ENCODE results near the gene MVP.
A peak's percentile ranks its signal among the peaks of the same experiment; 100 is the strongest.
"Not testable (repeated sequence)": the region's sequence is repeated elsewhere in the genome, so short reads cannot be mapped to it uniquely, and the experiment has no call there.

MVP gene

DNA sequence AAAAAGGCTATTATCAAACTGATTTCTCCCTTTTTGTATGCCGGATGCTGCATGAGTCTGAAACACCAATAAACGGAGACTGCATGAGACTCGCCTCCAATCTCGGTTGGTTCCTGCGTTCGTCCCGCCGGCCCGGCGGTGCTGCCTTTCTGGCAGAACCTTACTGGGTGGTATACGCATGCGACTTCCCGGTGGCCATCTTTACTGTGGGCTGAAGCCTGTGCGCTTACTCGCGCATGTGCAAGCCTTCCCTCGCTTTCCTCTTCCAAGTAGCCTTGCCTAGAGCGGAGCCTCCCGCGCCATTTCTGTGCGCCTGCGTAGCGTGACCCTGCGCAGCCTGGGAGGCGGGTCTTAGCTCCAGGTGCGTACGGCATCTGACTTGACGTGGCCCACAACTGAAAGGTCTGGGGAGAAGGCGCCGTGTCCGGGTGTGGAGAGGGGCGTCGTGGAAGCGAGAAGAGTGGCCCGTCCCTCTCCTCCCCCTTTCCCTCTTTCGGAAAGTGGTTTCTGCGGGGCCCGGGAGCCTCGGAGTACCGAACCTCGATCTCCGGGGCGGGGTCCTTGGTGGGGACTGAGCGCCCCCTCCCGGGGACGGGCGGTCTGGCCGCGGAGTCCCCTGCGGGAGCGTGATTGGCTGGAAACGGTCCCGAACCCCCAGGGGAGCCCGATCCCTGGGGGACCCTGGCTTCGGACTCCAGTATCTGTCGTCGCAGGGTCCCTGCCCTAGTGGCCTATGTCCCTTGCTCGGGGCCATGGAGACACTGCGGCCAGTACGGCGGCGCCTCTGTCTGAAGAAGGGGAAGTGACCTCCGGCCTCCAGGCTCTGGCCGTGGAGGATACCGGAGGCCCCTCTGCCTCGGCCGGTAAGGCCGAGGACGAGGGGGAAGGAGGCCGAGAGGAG is 4.2 kb upstream of the MVP start, which contains the start of gene PAGR1:
TSS of gene PAGR1 (plus strand) at position 360 of the 901 bp plus-strand sequence. CDS start at position 734, 374 bp downstream.
- peak; percentile 54 for DNase-seq

DNA sequence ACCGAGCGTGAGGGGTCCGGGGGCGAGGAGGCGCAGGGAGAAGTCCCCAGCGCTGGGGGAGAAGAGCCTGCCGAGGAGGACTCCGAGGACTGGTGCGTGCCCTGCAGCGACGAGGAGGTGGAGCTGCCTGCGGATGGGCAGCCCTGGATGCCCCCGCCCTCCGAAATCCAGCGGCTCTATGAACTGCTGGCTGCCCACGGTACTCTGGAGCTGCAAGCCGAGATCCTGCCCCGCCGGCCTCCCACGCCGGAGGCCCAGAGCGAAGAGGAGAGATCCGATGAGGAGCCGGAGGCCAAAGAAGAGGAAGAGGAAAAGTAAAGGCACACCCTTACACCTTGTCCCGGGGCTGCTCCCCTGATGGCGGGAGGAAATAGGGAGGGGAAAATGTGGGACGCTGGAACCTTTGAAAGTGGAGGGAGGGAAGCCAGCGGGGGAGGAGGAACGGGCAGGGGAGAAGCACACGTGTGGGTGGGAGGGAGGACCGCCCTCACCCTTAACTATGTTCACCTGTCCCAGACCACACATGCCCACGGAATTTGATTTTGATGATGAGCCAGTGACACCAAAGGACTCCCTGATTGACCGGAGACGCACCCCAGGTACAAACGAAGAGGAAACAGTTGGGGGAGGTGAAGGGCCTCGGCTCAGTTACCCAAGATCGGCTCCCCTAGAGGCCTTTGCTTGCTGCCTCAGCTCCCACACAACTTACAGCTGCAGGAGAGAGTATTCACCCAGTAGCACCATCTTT is 3.4 kb upstream of the MVP start:
- no peak for DNase-seq

DNA sequence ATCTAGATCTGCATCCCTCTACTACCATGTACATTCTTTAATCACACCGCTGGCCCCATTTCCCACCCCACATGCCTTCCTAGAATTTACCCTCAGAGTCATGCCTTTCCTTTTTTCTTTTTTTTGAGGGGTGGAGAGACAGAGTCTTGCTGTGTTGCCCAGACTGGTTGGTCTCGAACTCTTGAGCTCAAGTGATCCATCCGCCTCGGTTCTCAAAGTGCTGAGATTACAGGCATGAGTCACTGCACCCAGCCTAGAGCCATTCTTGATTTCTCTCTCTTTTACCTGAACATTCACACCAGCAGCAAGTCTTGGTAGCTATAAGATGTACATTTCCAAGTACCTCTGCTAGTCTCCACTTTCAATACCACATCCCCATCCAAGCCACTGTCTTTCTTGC is 2.2 kb upstream of the MVP start:
- DNase-seq: no peak

DNA sequence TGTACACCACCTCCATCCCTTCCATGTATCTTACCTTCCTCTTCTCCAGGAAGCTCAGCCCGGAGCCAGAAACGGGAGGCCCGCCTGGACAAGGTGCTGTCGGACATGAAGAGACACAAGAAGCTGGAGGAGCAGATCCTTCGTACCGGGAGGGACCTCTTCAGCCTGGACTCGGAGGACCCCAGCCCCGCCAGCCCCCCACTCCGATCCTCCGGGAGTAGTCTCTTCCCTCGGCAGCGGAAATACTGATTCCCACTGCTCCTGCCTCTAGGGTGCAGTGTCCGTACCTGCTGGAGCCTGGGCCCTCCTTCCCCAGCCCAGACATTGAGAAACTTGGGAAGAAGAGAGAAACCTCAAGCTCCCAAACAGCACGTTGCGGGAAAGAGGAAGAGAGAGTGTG is 756 bp upstream of the MVP start:
- no peak for DNase-seq

DNA sequence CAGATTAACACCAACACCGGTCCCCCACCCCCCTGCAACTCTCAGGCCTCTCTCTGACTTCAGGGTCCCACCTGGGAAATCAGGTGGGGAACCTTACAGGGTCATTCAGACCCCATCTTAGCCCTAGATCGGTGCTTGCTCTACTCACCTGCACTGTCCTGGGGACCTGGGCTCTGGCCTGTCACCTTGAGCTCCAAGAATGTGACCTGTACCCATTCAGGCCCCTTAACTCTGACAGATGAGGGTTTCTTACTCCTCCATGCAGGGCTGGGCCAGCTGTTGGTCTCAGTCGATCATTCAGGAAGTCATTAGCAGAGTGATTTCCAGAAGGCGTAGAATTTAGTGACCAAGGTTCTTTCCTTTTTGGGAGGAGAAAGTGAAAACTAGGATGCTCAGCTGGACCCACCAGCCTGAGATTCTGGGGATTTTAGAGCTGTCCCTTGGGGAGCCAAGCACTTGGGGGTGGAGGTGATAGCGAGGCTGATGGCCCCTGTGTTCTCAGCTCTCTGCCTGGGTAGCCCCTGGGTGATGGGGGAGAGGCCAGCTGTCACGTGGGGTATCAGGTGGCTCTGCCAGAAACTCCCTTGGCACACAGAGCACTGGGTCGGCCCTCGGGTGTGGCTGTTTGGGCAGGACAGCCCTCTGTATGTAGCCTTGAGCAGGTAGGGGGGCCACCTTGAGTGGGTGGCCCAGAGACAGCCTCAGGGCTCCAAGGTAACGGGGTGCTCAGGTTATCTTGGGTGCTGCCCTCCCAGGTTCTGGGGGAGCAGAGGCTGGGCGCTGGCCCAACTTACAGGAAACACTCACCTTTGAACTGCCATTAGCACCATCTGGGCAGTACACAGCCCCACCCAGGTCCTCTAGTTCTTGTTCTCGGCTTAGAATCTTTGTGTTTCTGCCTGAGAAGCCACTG is 724 bp downstream of the MVP start:
- DNase-seq: no peak

DNA sequence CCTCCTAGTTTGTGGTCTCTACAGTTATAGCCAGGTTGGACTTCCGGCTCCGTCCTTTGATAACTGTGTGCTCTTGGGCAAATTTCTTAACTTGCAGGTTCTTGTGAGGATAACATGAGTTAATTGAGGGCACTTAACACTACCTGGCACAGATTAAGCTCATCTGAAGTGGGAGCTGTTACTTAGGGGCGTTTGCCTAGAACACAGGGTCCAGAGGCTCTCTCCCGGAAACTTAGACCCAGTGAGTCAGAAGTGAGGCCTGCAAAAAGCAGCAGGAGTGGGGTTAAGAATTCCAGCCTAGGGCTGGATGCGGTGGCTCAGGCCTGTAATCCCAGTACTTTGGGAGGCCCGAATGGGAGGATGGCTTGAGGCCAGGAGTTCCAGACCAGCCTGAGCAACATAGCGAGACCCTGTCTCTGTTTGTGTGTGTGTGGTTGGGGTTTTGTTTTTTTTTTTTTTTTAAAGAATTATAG is 1.4 kb downstream of the MVP start:
- no peak for DNase-seq

DNA sequence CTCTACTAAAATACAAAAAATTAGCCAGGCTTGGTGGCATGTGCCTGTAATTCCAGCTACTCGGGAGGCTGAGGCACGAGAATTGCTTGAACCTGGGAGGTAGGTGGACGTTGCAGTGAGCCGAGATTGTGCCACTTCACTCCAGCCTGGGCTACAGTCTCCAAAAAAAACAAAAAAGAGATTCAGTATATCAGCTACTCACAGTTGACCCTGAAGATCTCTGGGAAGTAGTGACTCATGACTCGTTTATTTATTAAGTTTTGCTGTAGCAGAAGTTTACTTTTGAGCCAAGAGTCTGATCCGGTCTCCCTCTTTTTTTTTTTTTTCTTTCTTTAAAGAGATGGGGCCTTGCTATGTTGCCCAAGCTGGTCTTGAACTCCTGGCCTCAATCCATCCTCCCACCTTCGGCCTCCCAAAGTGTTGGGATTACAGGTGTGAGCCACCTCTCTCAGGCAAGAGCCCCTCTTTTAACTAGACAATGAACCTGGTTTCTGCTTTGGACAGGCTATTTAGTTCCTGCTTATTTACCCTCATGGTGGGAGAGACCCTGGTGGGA is 4.4 kb downstream of the MVP start:
- DNase-seq: no peak

DNA sequence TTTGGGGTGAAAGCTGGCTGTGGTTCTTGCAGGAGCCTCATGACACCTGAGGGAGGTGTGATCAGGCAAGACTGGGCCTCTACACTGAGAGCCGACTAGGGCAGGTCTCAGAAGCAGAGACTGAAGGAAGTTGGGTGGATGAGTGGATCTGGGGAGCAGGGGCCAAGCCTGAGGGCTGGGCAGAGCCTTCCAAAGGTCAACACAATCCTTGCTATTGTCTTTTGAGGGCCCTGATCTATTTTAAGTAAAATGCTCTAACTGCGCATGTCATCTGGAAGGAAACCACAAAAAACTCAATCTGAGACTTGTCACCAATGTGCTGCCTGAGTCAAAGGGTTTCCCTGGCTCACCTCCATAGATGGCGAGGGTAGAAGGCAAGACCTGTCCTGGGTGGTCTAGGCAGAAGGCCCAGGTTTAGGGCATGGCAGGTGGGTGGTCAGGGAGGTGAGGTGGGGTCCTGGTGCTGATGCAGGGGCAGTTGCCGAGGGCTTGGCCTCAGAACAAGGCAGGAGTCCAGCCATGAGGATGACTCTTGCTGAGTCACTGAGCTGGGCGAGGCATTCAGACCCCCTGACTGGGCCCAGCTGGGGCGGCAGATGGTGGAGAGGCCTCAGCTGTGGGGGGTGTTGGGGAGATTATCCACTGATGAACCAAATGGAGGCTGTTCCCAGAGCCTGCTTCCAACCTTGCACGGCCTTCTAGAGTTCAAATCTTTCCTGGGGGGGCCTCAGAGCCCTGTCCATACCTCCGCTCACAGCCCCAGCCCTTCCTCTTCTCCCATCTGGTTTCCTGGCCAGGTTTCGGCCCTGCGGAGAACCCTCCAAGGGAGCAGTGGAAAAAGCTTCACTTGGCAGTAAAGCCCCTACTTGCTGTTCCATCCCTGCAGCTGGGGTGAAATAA is 5.1 kb downstream of the MVP start:
- DNase-seq: no peak

DNA sequence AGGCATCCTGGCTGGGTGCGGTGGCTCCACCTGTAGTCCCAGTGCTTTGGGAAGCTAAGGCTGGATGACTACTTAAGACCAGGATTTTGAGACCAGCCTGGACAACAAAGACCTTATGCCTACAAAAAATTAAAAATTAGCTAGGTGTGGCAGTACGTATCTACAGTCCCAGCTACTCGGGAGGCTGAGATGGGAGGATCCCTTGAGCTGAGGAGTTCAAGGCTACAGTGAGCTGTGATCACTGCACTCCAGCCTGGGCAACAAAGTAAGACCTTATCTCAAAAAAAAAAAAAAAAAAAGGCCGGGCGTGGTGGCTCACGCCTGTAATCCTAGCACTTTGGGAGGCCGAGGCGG is 6.1 kb downstream of the MVP start:
- no peak for DNase-seq

DNA sequence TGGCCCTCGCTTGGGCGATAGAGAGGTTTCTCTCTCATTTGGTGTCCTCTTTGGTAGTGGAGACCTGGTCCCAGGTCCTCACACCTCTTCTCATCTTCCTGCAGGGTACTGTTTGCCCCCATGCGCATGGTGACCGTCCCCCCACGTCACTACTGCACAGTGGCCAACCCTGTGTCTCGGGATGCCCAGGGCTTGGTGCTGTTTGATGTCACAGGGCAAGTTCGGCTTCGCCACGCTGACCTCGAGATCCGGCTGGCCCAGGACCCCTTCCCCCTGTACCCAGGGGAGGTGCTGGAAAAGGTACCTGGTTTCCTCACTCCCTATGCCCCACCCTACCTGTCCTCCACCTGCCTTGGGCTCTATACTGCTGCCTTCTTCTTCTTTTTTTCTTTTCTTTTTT is 10.5 kb downstream of the MVP start:
- DNase-seq: no peak

DNA sequence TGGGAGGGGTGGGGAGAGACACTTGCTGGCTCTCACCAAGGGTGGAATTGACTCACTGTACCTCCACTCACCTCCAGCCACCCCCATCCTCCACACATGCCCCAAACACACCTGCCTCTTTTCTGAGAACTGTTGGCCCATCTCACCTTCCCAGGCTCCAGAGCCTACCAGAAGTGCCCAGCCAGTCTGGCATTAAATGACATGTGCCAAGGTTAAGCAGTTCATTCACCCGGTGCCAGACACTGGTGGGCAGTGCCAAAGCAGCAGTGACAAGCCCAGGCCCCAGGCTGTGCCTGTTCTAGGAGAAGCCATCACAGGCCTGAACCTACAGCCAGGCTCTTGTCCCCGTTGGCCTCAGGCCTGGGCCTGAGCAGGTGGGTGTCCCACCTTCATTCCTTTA is 11.2 kb downstream of the MVP start:
- DNase-seq: no peak

DNA sequence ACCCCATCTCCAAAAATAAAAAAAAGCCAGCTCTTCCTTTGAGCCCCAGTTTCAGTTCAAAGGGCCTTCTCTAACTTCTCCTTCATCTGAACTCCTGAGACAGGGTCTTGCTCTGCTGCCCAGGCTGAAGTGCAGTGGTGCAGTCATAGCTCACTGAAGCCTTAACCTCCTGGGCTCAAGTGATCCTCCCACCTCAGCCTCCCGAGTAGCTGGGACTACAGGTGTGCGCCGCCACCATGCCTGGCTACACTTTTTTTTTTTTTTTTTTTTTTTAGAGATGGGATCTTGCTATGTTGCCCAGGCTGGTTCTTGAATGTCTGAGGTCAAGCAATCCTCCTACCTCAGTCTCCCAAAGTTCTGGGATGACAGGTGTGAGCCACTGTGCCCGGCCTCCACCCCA is 13.0 kb downstream of the MVP start:
- DNase-seq: not testable (repeated sequence)

DNA sequence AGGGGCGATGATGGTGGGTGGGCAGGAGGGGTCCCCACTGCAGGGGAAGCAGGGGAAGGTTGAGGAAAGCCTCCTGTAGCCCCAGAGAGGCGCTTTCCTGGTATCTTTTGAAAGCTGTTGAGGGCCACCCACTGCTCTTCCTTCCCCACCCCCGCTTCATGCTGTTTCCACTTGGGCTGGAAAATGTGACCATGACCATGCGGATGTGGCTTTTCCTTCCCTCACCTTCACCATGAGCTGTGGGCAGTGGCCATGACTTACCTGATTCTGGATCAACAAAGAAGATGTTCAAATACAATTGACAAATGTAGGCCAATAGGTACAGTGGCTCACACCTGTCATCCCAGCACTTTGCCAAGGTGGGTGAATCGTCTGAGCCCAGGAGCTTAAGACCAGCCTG is 13.8 kb downstream of the MVP start:
- no peak for DNase-seq

DNA sequence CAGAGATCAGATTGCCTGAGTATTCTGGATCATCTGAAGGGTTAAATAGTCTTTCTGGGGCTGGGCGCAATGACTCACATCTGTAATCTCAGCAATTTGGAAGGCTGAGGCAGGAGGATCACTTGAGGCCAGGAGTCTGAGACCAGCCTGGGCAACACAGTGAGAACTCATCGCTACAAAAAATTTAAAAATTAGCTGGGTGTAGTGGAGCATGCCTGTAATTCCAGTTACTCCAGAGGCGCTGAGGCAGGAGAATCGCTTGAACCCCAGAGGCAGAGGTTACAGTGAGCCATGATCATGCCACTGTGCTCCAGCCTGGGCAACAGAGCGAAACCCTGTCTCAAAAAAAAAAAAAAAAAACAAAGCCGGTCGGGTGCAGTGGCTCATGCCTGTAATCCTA is 15.7 kb downstream of the MVP start:
- DNase-seq: no peak

DNA sequence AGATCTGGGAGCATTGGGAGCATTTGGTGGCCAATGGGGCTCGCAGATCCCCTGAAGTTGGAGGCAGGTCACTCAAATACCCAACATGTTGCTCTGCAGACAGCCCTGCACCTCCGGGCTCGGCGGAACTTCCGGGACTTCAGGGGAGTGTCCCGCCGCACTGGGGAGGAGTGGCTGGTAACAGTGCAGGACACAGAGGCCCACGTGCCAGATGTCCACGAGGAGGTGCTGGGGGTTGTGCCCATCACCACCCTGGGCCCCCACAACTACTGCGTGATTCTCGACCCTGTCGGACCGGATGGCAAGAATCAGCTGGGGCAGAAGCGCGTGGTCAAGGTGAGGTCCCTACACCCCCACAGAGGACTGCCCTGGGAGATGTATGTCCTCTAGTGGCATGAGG is 16.4 kb downstream of the MVP start:
- DNase-seq: no peak

DNA sequence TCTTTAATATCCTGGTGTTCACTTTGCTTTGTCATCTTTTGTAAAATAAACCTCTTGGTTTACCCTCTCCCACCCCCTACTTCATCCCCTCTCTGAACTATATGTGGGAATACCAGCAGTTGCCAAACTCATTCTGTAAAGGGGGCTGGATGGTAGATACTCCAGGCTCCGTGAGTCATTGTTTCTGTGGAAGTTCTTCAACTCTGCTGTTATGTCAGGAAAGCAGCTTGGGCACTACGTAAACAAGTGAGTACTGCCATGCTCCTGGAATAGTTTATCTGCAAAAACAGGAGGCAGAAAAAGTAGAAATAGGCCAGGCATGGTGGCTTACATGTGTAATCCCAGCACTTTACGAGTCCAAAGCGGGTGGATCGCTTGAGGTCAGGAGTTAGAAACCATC is 17.6 kb downstream of the MVP start:
- no peak for DNase-seq

DNA sequence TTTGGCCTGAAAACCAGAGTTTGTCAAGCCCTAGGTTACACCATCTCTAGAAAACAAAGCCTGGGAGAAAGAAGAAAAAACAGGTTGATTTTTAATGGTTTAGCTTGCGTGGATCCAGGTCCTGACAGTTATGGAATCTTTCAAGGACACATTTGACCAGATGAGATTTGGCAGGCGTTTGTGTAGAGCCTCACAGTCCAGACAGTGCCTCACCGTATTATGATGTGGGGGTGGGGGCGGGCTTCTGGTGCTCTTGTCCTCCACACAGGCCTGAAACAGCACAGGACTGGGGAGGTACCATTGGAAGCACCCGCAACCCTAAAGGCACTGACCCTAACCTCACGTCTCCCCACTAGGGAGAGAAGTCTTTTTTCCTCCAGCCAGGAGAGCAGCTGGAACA is 19.6 kb downstream of the MVP start:
- no peak for DNase-seq

DNA sequence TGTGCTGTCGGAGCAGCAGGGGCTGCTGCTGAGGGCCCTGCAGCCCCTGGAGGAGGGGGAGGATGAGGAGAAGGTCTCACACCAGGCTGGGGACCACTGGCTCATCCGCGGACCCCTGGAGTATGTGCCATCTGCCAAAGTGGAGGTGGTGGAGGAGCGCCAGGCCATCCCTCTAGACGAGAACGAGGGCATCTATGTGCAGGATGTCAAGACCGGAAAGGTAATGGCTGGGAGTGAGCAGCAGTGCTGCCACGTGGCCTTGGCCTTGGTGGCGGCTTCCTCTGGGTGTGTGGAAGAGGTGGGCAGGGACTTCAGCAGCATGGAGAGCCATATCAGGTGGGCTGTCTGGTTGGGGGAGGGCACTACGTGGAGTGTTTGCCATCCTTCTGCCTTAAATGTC is 20.0 kb downstream of the MVP start:
- no peak for DNase-seq

DNA sequence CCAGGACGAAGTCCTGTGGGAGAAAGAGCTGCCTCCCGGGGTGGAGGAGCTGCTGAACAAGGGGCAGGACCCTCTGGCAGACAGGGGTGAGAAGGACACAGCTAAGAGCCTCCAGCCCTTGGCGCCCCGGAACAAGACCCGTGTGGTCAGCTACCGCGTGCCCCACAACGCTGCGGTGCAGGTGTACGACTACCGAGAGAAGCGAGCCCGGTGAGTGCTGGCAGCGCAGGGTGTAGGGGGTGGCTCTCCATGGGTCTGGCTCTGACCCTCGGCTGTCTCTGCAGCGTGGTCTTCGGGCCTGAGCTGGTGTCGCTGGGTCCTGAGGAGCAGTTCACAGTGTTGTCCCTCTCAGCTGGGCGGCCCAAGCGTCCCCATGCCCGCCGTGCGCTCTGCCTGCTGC is 21.4 kb downstream of the MVP start:
- no peak for DNase-seq

DNA sequence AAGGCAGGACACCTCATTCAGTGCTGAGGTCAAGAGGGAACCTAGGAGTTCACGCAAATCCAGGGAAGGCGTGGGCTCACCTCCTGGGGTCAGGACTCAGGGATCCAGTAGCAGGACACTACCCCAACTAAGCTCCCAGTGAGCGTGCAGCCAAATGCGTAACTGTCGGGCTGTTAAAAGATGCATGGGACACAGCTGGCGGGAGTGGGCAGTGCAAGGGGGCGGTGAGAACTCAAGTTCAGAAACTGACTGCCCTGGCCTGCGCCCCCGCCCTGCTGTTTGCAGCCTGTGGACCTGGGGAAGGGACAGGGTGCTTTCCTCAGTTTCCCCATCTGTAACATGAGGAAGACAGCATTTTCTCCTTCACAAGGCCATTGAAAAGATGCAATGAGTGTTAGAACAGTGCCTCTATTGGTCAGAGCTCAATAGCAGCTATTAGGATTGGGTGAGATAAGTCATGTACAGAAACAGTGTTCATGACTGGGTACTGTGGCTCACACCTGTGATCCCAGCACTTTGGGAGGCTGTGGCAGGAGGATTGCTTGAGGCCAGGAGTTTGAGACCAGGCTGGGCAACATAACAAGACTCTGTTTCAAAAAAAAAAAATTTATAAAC is 22.6 kb downstream of the MVP start:
- DNase-seq: no peak

DNA sequence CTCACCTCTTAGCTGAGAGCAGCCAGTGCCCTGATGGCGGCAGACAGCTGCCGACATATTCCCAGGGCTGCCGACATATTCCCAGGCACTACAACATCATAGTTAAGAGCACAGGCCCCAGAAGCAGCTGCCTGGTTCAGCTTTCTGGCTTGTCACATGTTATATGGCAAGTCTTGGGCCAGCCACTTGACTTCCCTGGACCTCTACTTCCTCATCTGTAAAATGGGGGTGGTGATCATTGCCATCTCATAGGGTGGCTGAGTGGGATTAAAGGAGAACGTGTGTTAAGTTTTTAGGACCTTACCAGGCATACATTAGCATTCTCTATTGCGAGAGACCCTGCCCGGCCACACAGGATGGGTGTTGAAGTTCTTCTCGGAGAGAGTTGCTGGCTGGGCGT is 23.7 kb downstream of the MVP start:
- no peak for DNase-seq

Measured in NCI-H187 treated with DMSO at 0.1 percent for 48 hours (cell line).